PC-3 (cell line): ENCODE measurements around the gene TFEB.

Experiments used
- CTCF ChIP-seq: fragments of 300-600 bp; sonication (generic); conservative IDR thresholded peaks from 2 replicates; pipeline ENCODE4 v1.5.1; 2017; ENCODE audit warnings: antibody characterized with exemption, low read depth, mild to moderate bottlenecking, low read length
- EZH2 ChIP-seq: fragments of 300-600 bp; sonication (generic); IDR thresholded peaks from one replicate; pipeline ENCODE4 v1.6.1; 2017; ENCODE audit warnings: antibody characterized with exemption, mild to moderate bottlenecking, low read length; ENCODE audit not compliant: unreplicated experiment
- EZH2phosphoT487 ChIP-seq: fragments of 300-600 bp; sonication (generic); IDR thresholded peaks from 2 replicates; pipeline ENCODE4 v1.6.1; 2018; ENCODE audit warnings: mild to moderate bottlenecking, antibody characterized with exemption, low read length, borderline replicate concordance

DNA sequence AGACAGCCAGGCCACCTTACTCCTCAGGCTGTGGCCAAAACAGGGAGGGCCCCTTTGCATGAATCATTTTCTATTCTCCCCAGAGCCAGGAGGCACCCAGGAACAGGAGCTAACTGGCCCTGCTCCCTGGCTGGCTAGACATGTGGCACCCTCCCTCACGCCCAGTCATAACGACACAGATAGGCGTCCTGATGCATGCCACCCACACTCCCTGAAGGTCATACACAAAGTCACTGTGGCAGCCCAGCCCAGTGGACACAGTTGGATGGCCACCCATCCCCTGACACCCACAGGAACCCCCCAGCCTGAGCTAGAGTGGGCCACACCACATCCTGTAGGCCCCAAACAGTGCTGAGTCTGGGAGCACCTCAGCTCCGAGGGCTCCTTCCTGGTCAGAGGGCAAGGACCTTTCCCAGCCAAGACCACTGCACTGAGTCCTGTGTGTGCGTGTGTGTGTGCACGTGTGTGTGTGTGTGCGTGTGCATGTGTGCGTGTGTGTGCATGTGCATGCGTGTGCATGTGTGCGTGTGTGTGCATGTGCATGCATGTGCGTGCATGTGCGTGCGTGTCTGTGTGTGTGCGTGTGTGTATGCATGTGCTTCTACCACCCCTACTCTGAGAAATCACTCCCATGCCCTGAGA lies 21.6 kb downstream of the TFEB start:
- TF ChIP-seq CTCF (no peak), EZH2 (no peak), EZH2phosphoT487 (no peak)
